Coronary artery (tissue), 2 donors: ENCODE results near the gene MTA3.

ENCODE experiments used
- DNase-seq: peaks from one replicate; pipeline ENCODE4 v3.0.0-alpha.2; 2017; ENCODE audit warnings: low spot score
- H3K27ac ChIP-seq, 2 donors: fragments of 200-600 bp; sonication (generic); one replicate each; pipeline ENCODE4 v1.5.1; 2016 to 2019
- H3K4me3 ChIP-seq: fragments of 200-600 bp; sonication (generic); 2 replicates; pipeline ENCODE4 v1.5.1; 2016; ENCODE audit warnings: mild to moderate bottlenecking, moderate library complexity
- TF ChIP-seq, protein P1 (sequence below): fragments of 200-600 bp; sonication (generic); IDR thresholded peaks from one replicate; pipeline ENCODE4 v1.5.1; 2019; ENCODE audit warnings: antibody characterized with exemption

Gene MTA3

DNA sequence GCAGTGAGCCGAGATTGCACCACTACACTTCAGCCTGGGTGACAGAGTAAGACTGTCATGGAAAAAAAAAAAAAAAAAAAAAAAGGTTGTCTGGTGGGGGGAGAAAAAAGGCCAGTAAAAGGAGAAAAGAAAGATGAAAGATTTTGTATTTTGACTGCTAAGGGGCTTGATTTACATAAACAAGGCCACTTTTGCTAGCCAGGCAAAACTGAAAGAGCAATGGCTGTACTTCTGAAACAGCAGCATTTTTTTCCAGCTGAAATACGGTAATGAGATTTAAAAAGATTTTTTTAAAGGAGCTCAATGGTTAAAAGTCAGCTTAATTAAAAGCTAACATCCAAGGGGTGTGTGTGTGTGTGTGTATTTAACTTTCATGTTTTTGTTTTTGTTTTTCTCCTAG lies 206.8 kb downstream of the MTA3 start:
- TF ChIP-seq, protein P1, sequence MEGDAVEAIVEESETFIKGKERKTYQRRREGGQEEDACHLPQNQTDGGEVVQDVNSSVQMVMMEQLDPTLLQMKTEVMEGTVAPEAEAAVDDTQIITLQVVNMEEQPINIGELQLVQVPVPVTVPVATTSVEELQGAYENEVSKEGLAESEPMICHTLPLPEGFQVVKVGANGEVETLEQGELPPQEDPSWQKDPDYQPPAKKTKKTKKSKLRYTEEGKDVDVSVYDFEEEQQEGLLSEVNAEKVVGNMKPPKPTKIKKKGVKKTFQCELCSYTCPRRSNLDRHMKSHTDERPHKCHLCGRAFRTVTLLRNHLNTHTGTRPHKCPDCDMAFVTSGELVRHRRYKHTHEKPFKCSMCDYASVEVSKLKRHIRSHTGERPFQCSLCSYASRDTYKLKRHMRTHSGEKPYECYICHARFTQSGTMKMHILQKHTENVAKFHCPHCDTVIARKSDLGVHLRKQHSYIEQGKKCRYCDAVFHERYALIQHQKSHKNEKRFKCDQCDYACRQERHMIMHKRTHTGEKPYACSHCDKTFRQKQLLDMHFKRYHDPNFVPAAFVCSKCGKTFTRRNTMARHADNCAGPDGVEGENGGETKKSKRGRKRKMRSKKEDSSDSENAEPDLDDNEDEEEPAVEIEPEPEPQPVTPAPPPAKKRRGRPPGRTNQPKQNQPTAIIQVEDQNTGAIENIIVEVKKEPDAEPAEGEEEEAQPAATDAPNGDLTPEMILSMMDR: no peak
- H3K27ac ChIP-seq: no peak overlapping the region
- no peak overlapping the region for H3K4me3 ChIP-seq

DNA sequence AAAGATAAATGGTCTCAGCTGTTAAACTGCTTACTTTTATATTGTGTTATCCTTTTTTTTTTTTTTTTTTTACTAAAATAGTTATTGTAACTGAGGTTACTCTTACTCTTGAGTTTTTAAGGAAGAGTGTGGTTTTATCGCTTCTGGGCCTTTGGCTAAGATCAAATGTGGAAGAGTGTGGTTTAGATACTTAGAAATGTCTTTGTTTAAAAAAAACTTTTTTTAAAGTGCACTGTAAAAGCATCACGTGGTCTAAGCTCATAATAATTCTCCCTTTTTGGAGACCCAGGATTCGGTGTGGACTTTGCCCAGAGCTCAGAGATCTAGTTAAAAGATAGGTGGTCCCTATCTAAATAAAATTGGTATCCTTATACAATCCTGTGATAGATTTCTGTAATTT lies 207.4 kb downstream of the MTA3 start:
- TF ChIP-seq, protein P1: no peak
- DNase-seq: no peak
- Histone ChIP-seq H3K27ac (no peak overlapping the region), H3K4me3 (no peak overlapping the region)

More for the DNA sequence above, 206.8 kb downstream of the MTA3 start:
- no peak for DNase-seq

DNA sequence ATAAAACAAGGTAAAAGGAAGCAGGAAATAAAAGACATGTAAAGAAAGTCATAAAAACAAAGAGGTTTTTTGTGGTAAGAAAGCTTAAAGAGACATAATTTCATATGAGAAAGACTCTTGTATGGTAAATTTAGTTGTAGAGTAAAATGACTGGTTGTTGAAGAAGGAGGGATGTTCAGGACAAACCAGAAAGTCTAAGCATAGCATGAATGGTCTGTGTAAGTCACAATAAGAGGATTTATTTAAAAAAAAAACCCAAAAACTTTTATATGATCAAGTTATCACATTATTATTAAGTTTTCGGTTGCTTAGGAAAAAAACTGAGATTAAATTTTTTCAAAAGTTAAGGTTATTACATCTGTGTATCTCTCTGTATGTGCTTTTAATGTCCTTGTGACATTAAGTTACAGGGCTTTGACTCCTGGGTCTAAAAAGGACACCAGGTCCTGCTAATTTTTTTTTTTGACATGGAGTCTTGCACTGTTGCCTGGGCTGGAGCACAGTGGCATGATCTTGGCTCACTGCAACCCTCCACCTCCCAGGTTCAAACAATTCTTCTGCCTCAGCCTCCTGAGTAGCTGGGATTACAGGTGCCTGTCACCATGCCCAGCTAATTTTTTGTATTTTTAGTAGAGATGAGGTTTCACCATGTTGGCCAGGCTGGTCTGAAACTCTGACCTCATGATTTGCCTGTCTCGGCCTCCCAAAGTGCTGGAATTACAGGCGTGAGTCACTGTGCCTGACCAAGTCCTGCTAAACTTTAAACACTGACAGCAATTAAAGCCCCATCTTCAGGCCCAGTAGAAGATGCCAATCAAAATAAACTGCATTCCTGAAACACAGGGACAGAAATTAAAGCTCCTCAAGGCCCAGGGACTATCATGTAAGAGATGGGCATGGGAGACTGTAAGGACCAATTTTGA lies 209.7 kb downstream of the MTA3 start:
- Histone ChIP-seq H3K27ac (no peak overlapping the region), H3K4me3 (no peak overlapping the region)
- TF ChIP-seq, protein P1: no peak
- DNase-seq: no peak

DNA sequence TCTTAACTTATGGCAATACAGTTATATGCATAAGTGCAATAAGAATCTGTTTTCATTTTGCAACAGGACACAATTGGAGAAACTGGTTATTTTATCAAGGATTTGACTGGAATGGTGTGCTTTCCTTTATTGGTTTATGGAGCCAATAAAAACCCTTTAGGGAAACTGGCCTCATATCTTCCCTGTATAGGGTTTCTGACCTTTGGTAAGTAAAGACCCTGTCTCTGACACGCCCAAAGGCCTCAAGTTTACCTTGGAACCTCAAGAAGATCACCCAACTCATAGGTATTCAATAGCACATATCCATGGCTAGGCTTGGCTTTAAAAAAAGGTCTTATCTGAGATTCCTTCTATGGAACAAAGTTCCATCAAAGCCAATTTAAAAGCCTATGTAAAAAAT lies 212.7 kb downstream of the MTA3 start:
- H3K27ac ChIP-seq: no peak overlapping the region
- no peak for DNase-seq
- TF ChIP-seq, protein P1: no peak
- H3K4me3 ChIP-seq: no peak overlapping the region

DNA sequence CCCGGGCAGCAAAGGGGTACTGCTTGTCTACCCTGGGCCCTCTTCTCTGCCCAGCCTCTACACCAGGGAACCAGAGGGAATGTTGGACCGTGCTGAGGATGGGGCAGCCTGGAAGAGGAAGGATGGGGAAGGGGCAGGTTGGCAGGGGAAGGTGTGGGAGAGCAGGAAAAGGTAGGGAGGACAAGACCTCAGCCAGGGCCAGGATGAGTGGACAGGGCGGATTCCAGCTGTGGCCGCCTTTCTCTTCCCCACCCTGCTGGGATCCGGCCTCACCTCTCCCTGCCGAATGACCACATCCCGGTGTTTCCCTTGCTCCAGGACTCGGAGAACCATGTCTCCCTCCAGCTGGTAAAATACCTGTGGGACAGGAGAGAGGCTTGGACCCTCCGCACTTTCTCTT lies 215.1 kb downstream of the MTA3 start:
- Histone ChIP-seq H3K27ac (no peak overlapping the region), H3K4me3 (no peak overlapping the region)
- TF ChIP-seq, protein P1: no peak
- DNase-seq: no peak

DNA sequence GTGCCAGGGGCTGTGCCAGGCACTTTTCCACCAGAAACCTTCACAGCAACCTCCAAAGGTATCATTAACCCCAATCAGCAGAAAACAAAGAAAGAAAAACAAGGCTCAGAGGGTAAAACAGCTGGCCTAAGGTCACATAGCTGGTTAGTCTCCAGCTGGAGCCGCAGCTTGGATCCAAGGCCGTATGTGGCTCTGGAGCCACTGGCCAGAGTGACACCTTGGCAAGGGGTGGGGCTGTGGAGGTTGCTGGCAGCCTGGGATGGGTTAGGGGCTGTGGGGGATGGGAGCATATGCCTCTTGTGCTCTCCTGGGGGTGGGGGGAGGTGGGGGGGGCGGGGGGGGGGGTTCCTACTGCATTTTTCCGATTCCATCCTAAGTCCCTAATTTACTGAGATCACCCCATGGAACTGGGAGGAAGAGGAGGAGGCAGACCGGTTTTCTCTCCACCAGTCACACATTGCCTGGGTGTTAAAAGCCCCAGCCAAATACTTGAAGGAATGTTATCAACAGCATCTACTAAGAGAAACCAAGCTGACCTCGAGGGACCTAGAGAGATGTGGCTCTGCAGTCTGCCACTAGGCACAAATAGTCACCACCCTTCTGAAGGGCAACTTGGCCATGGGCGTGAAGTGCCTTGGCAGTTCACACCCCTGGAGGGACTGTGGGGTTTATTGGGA lies 215.9 kb downstream of the MTA3 start:
- H3K27ac ChIP-seq: no peak overlapping the region
- H3K4me3 ChIP-seq: no peak overlapping the region
- TF ChIP-seq, protein P1: no peak
- DNase-seq: no peak
